Activated CD4-positive, alpha-beta T cell treated with anti-CD3 and anti-CD28 coated beads for 24 hours (primary cell): ENCODE measurements around the gene TSPAN18.

ENCODE experiments used
- DNase-seq, 2 donors: peaks; one replicate each; pipeline ENCODE4 v3.0.0-alpha.2; 2020; ENCODE audit warnings: low read depth in 2 of 2

TSPAN18 gene

DNA sequence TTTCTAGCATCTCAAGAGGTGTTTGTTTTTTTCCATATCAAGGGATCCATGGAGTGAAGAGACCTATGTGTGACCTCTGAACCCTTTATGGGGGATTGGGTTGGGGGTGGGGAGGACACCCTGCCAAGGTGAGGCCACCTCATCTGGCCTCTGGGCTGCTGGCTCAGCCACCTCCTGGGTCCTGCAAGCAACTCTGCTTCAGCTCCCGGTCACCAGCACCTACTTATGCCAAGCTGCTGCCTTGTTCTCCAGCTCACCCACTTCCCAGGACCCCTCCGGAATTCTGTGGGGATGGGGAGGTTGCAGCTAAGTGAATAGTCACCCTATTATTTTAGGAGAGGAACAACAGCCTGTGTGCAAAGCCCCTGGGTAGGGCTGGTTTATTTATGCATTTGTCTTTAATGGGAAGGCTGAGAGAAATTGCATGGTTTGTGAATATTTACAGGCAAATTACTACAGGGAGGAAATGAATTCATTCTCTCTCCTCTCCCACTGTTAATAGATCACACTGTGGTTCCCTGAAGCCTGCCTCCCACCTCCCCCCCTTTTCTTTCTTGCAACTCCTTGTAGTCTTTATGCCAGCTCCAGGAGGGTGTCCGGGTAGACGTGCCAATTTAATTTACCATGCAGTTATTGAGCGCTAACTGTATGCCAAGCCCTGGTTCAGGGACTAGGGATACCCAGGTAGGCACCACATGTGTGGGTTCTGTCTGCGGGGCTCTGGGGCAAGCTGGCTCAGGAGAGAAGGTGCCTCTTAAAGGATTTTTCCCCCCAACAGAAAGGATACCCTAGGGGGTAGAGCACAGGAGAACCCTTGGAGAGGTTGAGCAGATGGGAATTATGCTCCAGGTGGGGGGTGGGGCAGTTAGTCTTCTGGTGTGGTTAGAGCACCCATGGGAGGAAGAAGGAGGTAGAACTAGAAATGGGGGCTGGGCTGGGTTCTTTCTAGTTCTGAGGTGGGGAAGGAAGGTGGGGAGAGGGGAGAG lies 50.7 kb downstream of the TSPAN18 start:
- DNase-seq: no peak

DNA sequence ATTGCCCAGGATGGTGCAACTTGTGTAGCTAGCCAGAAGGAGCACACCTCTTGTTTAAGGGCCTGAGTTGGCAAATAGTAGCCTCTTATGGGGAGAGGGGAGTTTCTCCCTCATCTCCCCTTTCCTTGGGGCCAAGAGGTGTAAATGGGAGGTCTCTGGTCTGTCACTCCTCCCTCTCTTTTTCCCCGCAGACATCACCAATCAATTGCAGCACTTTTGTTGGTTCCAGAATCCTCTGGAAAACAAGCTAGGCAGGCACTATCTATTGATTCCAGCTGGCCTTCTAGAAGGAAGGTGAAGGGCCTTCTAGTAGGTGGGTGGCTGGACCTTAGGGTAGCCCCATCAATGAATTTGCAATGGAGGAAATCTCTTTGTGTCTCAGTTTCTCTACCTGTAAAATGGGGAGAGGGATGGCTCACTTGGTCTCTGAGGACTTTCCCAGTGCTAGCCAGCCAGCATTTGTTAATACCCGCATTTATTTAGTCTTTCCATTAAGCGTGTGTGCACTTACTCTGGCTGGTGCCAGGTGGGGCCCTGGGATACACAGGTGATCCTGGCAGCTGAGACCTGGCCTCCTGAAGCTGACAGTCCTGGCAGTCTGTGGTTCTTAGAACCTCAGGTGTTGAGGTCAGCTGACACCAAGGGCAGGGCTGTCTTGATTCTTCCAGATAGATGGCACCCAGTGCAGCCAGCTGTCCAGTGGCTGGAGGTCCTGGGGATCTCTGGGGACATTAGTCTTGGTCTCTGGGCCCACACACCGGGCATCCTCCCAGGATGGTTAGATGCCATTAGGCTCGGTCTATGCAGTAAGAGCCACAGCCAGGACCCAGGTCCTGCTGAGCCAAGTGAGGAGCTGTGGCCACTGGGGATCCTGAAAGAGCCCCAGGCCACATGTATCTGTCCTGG lies 51.7 kb downstream of the TSPAN18 start:
- no peak for DNase-seq

DNA sequence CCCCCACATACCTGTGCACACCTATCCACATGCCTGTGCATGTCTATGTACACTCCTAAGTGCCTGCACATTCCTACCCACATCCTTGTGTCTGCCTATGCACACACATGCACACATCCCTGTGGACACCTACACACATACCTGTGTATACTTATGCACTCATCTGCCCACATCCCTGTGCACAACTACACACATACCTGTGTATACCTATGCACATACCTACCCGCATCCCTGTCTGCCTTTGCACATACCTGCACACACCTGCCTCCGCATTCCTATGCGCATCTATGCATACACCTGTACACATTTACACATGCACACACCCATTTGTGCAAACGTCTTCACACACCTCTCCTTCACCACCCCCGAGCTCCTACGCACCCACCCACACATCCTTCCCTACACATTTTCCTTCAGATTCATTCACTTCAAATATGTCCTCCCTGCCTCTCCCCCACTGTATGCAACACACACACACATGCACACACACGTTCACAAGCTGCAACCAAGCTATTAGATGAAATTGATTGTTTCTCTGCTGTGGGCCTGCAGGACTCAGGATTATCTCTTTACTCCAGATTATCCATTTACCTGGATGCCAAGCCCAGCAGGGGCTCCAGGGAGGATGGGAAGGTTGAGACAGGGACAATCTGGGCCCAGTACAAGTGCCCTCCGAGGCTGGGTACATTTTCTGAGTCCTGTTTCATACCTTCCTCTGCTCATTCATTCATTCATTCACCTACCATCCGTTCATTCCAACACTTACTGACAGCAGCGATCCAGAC lies 53.2 kb downstream of the TSPAN18 start:
- no peak for DNase-seq

DNA sequence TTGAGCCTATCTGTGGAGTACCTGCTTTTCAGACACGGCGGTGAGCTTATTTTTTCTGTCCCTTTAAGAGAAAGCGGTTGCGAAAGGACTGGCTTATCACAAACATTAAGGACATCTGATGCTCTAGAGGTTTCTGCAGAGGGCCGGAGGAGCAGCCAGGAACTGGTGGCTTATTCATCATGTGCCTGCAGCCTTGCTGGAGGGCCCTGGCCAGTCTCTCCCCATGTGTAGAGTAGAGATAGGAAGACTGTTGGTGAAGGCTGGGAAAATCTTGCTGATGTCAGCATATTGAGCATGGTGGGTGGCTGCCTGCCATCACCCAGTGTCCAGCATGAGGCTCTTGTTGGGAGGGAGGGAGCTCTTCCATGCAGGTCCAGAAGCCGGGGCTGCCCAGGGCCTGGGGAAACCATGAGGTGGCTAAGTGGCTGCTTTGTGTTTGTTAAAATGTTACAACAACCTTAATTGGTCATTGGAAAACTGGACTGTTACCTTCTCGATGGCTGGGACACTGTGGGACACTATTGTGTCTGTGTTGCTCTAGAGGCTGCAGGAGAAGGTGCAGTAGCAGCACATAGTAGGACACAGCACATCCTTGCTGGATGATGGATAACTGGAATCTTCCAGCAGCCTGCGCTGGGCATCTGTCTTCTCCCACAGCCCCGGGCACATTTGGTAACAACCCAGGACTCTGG lies 54.3 kb downstream of the TSPAN18 start:
- no peak for DNase-seq

DNA sequence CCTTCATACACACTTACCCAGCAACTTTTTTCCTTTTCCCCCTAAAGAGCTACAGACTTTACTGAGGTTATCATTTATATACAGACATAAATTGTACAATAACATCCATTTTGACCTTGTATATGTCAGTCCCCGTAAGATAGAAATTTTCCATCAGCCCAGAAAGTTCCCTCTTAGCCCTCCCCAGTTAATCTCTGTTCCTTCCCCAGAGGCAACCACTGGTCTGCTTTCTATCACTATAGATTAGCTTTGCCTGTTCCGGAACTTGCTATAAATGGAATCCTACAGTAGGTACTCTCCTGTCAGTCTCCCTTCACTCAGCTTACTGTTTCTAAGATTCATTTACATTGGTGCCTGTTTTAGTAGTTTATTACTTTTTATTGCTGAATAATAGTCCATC lies 54.9 kb downstream of the TSPAN18 start:
- DNase-seq: no peak

DNA sequence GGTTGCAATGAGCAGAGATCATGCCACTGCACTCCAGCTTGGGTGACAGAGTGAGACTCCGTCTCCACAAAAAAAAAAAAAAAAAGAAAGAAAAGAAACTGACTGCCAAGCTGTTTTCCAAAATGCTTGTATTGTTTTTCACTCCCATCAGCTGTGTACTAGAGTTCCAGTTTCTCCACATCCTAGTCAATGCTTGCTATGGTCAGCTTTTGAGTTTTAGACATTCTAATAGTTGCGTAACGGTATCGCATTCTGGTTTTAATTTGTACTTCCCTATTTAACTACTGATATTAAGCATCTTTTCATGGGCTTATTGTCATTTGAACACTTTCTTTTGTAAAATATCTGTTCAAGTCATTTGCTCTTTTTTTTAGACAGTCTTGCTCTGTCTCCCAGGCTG lies 55.7 kb downstream of the TSPAN18 start:
- no peak for DNase-seq

DNA sequence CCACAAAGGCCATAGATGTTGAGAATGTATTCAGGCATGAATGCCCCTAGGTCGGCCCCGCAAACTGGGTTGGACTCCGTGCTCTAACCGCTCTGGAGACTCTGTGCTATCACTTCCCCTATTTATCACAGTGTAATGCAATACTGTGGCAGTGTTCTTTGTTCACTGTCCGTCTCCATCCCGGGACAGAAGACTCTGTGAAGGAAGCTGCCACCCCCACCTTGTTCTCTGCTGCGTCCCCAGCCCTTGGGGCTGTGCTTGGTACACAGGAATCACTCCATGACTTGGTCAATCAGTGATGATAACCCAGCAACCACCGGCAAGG lies 57.6 kb downstream of the TSPAN18 start:
- no peak for DNase-seq

DNA sequence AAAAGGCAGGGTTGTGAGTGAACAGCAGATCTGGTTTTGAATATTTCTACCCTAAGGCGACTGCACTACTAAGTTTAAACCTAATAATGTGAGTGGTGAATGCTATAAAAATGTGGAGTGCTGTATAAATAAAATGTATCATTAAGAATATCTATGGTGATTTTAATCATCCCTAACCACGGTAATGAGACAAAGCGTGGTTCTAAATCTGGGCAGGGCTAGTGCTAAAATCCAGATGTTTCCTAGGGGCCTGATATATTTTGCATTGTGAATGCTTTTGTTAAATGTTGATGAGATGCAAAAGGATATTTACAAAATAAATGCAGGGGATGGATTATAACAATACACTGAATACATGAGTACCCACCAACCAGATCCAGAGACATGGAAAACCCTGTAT lies 58.1 kb downstream of the TSPAN18 start:
- no peak for DNase-seq

DNA sequence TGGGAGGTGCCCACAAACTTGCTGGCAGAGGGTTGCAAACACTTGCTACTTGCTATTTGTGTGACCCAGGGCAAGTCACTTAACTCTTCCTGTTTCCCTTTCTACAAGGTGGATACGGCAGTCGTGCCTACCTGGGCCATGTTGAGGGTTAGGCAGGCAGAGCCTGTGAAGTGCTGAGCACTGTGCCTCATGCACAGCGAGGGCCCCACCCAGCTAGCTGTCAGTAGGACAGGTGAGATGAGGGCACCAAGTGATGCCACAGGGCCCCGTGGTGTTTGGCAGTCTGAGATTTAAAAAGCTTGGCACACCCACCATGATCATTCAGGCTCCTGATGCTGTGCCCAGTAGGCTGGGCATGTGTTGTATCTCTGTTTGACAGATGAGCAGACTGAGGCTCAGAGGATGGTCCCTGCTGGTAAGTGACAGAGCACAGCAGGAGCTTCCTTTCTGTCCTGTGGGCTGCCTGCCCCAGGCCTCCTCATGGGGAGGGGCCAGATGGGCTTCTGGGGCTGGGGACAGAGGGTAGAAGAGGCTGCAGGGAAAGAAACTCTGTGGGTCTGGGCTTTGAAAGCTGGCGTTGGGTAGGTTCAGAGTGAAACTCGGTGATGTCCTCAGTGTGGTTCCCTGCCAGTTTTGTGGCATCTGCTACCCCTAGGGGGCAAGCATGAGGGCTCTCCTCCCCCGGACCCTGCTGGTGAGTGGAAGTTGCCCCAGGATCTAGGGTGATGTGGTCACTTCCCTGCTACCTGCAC lies 59.3 kb downstream of the TSPAN18 start:
- DNase-seq: no peak

DNA sequence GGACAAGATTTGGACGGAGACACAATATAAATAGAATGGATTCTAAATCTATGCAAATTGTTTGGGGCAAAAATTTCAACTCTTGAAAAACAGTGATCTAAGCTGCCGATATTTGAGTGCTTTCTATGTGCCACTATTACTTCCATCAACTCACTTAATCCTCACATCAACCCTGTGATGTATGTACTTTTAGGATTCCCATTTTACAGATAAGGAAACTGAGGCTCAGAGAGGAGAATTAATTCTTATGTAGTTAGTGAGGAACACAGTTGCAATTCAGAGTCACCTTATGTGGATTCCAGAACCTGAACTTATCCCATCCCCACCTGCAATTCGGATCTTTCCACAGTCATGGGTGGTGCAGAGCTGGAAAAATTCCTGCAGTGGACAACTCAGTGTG lies 60.3 kb downstream of the TSPAN18 start:
- DNase-seq: no peak

DNA sequence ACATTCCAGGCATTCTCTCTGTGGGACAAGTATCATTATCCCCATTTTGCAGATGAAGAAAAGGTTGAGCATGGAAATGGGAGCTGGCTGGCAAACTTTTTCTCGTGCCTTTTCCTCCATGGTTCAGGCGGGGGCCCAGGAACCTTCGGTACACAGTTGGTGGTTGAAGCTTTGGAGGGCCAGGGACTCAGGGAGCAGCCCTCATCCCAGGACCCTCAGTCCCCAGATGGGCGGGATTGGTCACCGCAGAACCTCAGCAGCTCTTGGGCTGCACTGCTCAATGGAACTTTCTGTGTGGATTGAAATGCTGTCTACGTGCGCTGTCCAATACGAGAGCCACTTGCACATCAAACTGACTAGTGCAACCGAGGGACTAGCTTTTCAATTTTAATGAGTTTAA lies 61.2 kb downstream of the TSPAN18 start:
- no peak for DNase-seq

DNA sequence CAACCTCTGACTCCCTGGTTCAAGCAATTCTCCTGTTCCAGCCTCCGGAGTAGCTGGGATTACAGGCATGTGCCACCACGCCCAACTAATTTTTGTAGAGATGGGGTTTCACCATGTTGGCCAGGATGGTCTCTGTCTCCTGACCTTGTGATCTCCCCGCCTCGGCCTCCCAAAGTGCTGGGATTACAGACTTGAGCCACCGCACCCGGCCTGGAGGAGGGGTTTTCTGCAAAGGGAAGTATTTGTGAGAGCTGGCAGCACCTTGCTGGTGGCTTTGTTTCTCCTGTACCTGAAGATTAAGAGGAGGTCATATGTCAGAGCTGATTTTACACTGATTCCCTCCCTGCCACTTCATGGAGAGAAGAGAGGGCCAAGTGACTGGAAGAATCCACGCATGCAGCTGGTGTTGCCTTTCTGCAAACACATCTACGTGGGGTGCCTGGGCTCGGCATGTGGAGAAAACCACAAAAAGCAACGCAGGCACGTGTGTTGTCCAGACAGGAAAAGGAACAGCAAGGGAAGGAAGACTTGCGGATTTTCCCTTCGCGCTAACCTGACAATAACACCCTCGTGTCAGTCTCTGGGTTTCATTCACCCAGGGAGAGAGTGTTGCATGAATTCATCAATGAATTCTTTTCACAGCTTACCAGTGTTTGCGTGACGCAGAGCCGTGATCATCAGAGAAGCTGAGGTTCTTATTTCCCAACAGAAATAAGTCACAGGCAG lies 61.9 kb downstream of the TSPAN18 start:
- no peak for DNase-seq

DNA sequence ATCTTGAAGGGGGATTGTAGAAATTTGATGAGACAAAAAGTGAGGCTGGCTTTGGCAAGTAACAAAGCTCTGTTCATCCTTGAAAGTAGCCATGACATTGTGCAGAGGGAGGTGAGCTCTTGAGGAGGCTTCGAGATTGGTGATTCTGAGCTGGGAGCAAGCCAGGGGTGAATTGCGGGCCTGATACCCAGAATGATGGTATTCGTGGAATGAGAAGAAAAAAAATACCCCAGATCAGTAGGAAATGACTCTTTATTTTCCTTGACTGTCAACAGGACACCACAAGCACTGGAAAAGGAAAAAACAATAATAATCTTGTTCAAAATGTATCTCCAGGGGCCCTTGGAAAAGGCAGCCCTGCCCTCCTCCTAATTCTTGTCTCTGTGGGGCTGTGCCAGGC lies 62.7 kb downstream of the TSPAN18 start:
- no peak for DNase-seq

DNA sequence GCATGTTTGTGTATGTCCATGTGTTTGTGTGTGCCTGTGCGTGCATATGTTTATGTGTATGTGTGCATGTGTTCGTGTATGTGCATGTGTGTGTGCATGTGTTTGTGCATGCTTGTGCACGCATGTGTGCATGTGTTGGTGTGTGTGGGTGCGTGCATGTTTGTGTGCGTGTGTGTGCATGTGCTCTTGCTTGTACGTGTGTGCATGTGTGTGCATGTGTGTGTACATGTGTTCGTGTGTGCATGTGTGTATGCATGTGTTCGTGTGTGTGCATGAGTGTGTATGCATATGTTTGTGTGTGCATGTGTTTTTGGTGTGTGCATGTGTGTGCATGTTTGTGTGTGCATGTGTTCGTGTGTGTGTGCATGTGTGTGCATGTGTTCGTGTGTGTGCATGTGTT lies 63.4 kb downstream of the TSPAN18 start:
- no peak for DNase-seq

DNA sequence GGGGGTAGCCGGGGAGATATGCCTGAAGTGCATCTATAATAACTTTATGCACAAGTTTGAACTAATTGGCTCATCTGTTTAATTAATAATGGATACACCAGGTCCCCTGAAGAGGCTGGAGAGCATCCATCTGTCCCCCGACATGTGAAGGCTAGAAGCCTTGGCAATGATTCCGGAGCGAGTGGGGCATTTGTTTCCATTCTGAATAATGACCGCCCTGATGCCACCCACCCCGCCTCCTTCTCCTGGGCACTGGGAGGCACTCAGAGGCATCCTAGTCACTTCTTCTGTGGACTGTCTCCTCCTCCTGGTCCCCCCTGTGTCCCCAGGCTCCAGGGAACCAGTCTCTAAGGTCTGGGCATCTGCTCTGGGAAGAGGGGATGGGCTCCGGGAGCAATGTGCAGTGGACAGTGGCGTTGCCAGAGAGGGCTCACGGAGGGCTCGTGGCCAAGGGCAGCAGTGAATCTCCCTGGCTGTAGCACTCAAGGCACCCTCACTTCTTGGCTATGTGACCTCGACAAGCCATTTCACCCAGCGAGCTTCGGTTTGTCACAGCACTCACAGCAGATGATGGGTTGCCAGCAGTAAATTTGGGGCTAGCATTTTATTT lies 64.7 kb downstream of the TSPAN18 start:
- no peak for DNase-seq

DNA sequence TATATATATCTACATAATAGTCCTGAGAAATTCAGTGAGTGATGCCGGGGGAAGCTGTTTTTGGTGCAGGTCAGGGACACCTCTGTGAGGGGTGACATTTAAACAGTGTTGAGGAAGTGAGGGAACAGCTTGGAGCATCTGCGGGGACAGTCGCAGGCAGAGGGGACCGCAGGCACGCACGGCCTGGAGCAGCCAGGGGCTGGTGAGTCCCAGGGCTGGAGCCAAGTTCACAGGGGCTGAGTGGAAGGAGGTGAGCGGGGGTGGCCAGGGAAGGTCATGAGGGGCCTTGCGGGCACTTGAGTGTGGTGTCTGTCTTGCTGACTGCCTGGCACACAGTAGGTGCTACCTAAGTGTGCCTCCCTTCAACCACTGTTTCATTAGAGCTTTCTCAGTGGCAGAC lies 65.4 kb downstream of the TSPAN18 start:
- no peak for DNase-seq

DNA sequence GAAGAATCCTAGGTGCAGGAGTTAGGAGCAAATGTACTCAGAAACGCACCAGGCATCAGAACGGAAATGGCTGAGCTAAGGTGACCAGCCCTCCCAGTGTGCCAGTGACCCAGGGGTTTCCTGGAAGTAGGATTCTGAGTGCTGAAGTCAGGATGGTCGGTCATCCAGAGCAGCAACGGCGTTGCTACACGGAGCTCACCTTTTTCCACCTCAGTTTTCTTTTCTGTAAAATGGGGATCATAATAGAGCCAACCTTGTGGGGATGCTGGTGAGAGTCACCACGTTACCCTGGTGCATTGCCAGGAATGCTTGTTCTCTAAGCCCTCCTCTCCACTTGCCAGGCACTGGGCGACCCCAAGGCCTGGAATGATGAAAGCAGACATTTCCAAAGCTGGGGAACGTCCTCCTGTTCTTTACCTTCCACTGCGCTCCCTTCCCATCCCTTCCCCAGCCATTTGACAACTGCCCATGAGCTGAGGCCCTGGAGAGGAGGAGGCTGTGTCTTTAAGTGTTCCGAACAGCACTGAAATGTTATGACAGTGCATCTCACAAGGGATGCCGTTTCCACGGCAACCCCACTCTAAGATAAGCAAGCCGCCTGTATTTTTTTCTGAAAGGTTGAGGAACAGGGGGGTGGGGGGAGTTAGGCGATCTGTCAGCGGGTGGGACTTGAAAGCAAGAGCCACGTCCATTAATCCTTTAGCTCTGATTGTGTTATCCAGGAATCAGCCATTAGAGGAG lies 66.8 kb downstream of the TSPAN18 start:
- no peak for DNase-seq

DNA sequence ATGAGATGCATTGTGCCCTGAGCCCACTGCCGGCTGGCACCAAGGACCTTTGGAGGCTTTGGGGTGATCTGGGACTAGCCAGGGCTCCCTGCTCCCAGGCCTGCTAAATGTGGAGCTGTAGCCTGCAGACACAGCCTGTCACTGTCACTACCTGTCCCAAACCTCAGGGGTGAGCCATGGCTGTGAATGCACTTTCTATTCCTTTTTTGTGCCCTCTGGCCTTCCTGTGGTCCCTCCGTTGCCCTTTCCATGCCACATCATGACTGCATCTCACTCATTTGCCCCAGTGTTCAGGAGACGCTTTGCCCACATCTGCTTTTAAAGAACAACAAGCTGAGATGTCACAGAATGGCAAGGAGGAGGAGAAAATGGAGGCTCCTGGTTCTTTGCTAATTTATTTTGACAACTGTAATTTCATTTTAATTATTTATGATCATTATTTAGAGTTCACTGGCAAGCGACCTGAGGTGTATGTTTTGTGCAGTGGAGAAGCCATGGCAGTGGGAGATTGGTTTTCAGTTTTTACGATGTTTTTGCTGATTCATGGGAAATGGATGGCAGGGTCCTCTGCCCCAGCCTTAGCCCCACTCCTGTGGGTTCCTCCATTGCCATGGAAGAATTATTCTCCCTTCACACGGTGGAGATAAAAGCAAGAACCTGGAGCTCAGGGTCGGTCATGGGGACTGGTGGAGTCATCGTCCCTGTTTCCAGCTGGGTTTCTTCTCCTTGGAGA lies 69.2 kb downstream of the TSPAN18 start:
- DNase-seq: no peak
